HG02884 (cell line): ENCODE results near the gene TMEM17.
"Not testable (repeated sequence)": the region's sequence is repeated elsewhere in the genome, so short reads cannot be mapped to it uniquely, and the experiment has no call there.

ENCODE experiments used
- ATAC-seq: cut with Tn5 transposase; IDR thresholded peaks from one replicate; pipeline ENCODE4 v1.9.1; 2021; ENCODE audit warnings: mild to moderate bottlenecking, moderate library complexity; ENCODE audit not compliant: unreplicated experiment

Gene TMEM17

GRCh38 chr2:62505750-62506420 lies at the start of gene TMEM17:
Gene TMEM17 (minus strand): TSS chr2:62506195. CDS start chr2:62506129, 66 bp downstream.
- ATAC-seq: peak; percentile 82

GRCh38 chr2:62554440-62554839 lies 48.4 kb upstream of the TMEM17 start:
- no peak for ATAC-seq

GRCh38 chr2:62550461-62550860 lies 44.5 kb upstream of the TMEM17 start:
- no peak for ATAC-seq

- no peak for ATAC-seq
These were observed 41.9 kb upstream of the TMEM17 start for GRCh38 chr2:62547854-62548253.

- ATAC-seq: no peak
These were observed 39.3 kb upstream of the TMEM17 start for GRCh38 chr2:62545261-62545660.

GRCh38 chr2:62540408-62541168 lies 34.6 kb upstream of the TMEM17 start:
- no peak for ATAC-seq

GRCh38 chr2:62539606-62540407 lies 33.8 kb upstream of the TMEM17 start:
- no peak for ATAC-seq

GRCh38 chr2:62538756-62539155 lies 32.8 kb upstream of the TMEM17 start:
- no peak for ATAC-seq

GRCh38 chr2:62537814-62538213 lies 31.8 kb upstream of the TMEM17 start:
- no peak for ATAC-seq

- no peak for ATAC-seq
These were observed 31.0 kb upstream of the TMEM17 start for GRCh38 chr2:62536873-62537547.

- not testable (repeated sequence) for ATAC-seq
These were observed 29.5 kb upstream of the TMEM17 start for GRCh38 chr2:62535521-62535920.

GRCh38 chr2:62531594-62531993 lies 25.6 kb upstream of the TMEM17 start:
- no peak for ATAC-seq

- ATAC-seq: no peak
These were observed 23.8 kb upstream of the TMEM17 start for GRCh38 chr2:62529758-62530157.

GRCh38 chr2:62527478-62528210 lies 21.6 kb upstream of the TMEM17 start:
- ATAC-seq: no peak

GRCh38 chr2:62526531-62527381 lies 20.8 kb upstream of the TMEM17 start:
- ATAC-seq: no peak

- no peak for ATAC-seq
These were observed 19.7 kb upstream of the TMEM17 start for GRCh38 chr2:62525549-62526269.

GRCh38 chr2:62524293-62524941 lies 18.4 kb upstream of the TMEM17 start:
- no peak for ATAC-seq

- ATAC-seq: not testable (repeated sequence)
These were observed 15.1 kb upstream of the TMEM17 start for GRCh38 chr2:62521061-62521460.
